Fibroblast of mammary gland (primary cell): ENCODE results near the gene PTPRE.

Experiments used
- DNase-seq: peaks from one replicate; pipeline ENCODE4 v3.0.0-alpha.2; 2010; ENCODE audit warnings: low read depth
- H3K4me3 ChIP-seq: 2 replicates; pipeline ENCODE4 v1.5.1; 2011; ENCODE audit warnings: low read depth, mild to moderate bottlenecking, low read length, moderate library complexity; ENCODE audit not compliant: control insufficient read depth
- TF ChIP-seq, protein P1 (sequence below): conservative IDR thresholded peaks from 2 replicates; pipeline ENCODE4 v1.5.1; 2011; ENCODE audit warnings: low read depth, low read length, inconsistent platforms; ENCODE audit not compliant: control insufficient read depth, insufficient read depth

Gene PTPRE

DNA sequence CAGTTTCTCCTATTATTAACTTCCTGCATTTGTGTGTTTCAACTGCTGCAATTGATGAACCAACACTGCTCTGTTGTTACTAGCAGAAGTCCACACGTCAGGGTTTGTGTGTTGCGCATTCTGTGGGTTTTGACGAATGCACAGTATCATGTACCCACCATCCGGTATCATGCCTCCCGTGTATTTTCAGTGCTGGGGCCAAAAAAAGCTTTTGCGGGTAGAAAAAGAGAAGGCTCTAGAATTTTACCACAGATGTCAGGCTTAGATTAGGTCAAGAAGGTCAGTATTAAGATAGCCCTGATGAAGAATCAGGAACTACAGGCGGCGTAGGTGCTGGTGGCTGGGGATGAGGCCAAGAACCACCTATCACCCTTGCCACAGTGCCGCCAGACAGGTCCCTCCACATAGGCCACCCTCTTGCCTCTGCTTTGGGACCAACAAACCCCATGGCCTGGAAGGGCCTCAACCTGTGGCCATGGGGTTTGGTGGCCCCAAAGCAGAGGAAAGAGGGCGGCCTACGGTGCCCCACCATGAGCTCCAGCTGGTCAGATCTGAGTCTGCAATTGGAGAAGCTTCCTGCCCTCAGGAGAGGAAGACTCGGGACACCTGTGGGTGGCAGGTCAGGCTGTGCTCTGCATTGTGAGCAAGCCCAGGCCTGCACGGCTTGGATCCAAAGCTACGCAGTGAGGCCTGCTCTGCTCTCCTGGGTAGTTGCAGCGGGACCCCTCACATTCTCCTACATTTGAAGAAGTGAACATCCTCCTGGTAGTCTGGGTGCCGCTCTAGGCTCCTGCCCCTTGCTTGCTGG is 147.5 kb downstream of the PTPRE start:
- no peak overlapping the region for H3K4me3 ChIP-seq
- TF ChIP-seq, protein P1, sequence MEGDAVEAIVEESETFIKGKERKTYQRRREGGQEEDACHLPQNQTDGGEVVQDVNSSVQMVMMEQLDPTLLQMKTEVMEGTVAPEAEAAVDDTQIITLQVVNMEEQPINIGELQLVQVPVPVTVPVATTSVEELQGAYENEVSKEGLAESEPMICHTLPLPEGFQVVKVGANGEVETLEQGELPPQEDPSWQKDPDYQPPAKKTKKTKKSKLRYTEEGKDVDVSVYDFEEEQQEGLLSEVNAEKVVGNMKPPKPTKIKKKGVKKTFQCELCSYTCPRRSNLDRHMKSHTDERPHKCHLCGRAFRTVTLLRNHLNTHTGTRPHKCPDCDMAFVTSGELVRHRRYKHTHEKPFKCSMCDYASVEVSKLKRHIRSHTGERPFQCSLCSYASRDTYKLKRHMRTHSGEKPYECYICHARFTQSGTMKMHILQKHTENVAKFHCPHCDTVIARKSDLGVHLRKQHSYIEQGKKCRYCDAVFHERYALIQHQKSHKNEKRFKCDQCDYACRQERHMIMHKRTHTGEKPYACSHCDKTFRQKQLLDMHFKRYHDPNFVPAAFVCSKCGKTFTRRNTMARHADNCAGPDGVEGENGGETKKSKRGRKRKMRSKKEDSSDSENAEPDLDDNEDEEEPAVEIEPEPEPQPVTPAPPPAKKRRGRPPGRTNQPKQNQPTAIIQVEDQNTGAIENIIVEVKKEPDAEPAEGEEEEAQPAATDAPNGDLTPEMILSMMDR = no peak
- no peak for DNase-seq

DNA sequence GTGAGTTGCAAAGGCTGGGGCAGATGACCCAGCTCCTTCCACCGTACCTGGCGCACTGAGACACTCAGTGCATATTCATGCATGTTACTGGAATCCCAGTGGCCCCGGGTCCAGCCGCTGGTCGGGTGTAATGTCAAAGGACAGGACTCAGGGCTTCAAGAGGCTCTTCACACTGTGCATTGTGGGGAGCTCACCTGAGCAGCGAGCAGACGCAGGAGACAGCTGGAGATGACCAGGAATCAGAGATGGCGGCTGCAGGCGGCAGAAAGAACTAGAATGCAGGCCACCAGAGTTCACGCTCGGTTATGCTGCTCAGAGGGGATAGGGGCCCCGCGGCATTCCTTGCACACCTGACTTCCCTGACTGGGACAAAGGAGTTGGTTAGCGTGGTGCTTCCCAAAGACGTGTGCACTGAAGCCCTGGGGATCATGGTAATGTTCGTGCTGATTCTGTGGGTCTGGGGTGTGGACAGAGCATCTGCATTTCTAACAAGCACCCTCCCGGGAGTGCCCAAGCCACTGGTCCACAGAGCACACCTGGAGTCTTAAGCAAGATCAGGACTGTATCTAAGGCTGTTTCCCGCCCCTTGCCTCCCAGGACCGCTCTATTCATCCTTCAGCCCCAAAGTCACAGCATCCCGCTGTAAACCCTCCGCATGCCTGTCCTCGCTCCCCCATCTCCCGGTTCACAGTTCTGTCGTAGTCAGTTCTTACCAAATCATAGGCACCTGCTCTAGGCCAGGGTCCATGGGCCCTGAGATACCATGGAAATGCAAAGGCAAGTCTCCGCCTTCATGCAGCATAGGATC is 148.4 kb downstream of the PTPRE start:
- TF ChIP-seq, protein P1 = no peak
- no peak for DNase-seq
- no peak overlapping the region for H3K4me3 ChIP-seq

DNA sequence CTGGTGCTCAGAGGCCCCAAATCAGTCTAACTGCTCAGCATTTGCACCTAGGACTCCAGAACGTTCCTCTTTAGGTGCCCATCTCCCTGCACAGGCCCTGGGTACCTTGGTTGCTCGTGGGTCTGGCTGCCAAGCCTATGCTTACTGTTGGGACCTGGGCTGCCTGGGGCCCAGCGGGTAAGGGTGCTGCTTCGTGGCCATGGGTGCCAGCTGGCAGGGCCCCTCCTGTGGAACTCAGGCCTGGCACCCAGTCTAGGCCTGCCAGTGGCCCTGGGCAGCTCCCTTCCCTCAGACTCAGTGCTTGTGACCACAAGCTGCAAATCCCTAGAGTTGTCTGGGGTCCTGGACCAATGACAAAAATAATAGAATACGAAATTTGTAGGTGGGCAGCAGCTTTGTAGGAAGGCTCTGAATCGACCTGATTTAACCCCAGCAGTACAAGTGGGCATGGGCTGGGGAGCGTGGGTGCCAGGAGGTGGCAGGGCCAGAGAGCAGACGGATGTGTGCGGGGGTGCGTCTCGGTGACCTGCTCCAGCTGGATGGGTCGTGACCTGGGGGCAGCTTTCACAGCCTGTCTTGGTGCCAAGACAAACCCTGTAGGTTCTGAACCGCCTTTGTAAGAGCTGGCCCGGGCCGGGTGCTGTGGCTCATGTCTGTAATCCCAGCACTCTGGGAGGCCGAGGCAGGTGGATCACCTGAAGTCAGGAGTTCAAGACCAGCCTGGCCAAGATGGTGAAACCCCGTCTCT is 149.6 kb downstream of the PTPRE start:
- TF ChIP-seq, protein P1 = no peak
- DNase-seq = no peak
- H3K4me3 ChIP-seq = no peak overlapping the region

DNA sequence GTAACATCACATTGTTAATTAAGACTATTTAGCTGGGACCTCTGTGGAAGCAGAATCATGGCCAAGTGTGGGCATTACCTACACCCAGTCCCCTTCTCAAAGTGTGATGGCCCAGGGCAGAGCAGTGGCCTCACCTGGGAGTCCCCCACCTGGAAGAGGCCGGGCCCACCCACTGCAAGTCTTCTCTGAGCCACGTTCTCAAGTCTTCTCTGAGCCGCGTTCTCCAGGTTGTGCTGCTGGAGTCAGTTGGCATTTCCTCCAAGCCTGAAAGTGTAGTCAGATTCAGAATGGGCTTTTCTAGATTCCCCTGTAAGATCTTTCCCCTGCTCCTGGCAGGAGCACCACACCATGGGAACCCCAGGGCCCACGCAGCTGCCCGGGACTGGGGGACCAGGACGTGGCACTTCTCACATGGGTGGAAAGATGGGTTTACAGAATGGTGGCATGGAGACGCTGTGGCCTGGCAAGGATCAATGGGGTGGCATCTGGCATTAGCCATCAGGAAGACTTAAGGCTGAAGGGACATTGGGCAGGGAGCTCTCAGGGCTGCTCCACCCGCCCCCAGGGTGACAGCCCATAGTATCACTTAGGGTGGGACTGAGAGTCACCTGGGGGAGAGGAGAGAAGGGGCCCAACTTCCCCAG is 151.3 kb downstream of the PTPRE start:
- no peak overlapping the region for H3K4me3 ChIP-seq
- DNase-seq = no peak
- TF ChIP-seq, protein P1 = no peak

DNA sequence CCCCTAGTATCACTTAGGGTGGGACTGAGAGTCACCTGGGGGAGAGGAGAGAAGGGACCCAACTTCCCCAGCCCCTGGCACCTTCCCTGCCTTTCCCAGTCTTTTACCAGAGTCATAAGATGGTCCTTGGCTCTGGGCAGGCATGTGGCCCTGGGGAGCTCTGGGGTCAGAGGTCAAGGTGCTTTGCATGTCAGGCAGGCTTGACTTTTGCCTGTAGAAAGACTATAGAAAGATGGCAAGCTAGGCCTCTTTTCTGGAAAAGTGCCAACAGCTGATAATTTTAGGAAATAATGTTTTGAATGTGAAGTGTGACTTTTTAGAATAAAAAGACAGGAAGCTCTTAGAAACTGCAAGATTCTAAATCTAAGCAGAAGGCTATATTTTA is 151.8 kb downstream of the PTPRE start:
- TF ChIP-seq, protein P1 = no peak
- no peak for DNase-seq
- no peak overlapping the region for H3K4me3 ChIP-seq

DNA sequence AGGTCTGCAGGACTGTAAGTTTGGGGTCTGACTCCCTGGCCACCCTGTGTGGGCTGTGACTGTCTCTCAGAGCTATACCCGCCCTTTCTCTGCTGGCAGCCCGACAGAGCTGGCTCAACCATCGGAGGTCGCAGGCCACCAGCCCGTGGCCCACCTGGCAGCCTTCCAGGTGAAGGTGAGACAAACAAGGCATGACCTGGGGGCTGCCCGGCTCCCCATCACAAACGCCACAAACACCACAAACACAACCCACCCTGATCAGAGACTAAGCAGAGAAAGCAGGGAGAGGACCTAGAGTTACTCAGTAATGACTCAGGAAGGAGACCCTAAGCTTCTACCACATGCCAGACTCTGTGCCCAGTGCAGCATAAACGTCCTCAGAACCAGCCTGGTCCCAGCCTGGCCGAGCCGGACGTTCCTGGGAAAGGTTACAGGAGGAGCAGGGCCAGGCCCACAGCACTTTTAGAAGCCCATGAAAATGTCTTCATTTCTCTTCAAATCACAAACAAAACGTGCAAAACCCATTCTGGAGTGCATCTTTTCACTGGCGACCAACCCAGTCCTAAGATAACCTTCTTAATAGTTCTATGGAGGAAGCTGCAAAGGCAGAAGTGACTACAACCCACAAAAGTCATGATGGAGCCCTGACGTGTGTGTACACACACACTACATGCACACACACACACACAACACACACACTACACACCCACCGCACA is 152.5 kb downstream of the PTPRE start:
- DNase-seq = no peak
- TF ChIP-seq, protein P1 = no peak
- no peak overlapping the region for H3K4me3 ChIP-seq
